Activated CD8-positive, alpha-beta memory T cell treated with anti-CD3 and anti-CD28 coated beads for 1 hour (primary cell): ENCODE results near the gene TDRD1.
"Not testable (repeated sequence)": the region's sequence is repeated elsewhere in the genome, so short reads cannot be mapped to it uniquely, and the experiment has no call there.

Experiments used
- DNase-seq, 2 donors: peaks; one replicate each; pipeline ENCODE4 v3.0.0-alpha.2; 2020; ENCODE audit warnings: low read depth in 1 of 2; ENCODE audit errors: extremely low read depth in 1 of 2

The TDRD1 gene, protein sequence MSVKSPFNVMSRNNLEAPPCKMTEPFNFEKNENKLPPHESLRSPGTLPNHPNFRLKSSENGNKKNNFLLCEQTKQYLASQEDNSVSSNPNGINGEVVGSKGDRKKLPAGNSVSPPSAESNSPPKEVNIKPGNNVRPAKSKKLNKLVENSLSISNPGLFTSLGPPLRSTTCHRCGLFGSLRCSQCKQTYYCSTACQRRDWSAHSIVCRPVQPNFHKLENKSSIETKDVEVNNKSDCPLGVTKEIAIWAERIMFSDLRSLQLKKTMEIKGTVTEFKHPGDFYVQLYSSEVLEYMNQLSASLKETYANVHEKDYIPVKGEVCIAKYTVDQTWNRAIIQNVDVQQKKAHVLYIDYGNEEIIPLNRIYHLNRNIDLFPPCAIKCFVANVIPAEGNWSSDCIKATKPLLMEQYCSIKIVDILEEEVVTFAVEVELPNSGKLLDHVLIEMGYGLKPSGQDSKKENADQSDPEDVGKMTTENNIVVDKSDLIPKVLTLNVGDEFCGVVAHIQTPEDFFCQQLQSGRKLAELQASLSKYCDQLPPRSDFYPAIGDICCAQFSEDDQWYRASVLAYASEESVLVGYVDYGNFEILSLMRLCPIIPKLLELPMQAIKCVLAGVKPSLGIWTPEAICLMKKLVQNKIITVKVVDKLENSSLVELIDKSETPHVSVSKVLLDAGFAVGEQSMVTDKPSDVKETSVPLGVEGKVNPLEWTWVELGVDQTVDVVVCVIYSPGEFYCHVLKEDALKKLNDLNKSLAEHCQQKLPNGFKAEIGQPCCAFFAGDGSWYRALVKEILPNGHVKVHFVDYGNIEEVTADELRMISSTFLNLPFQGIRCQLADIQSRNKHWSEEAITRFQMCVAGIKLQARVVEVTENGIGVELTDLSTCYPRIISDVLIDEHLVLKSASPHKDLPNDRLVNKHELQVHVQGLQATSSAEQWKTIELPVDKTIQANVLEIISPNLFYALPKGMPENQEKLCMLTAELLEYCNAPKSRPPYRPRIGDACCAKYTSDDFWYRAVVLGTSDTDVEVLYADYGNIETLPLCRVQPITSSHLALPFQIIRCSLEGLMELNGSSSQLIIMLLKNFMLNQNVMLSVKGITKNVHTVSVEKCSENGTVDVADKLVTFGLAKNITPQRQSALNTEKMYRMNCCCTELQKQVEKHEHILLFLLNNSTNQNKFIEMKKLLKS

GRCh38 chr10:114179148-114179547 lies at the start of gene TDRD1:
Gene TDRD1 (plus strand): TSS chr10:114179353. CDS start chr10:114187832, 8,479 bp downstream.
- no peak for DNase-seq

DNA sequence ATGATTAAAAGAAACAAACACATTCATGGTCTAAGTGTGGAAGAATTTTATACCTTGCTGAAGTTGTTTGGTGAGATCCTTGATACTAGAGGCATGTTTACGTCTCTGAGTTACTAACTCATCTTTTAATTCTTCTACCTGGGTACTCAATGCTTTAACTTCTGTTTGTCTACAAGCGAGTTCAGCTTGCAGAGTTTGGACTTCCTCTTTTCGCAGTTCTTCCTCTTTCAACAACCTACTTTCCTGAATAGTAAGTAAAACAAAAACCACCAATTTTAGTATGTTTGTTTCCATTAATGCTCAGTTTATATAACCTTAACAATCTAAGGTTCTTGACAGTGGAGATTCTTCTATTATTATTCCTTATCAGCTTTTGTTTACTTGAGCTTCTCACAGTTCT lies 48.1 kb upstream of the TDRD1 start:
- no peak for DNase-seq

- no peak for DNase-seq
These were observed 43.7 kb upstream of the TDRD1 start for GRCh38 chr10:114135476-114135875.

GRCh38 chr10:114138581-114138980 lies 40.6 kb upstream of the TDRD1 start:
- no peak for DNase-seq

GRCh38 chr10:114140036-114140435 lies 39.1 kb upstream of the TDRD1 start:
- DNase-seq, result no peak

- DNase-seq, result not testable (repeated sequence)
These were observed 38.3 kb upstream of the TDRD1 start for GRCh38 chr10:114140827-114141226.

- DNase-seq, result no peak
These were observed 37.1 kb upstream of the TDRD1 start for GRCh38 chr10:114142018-114142417.

DNA sequence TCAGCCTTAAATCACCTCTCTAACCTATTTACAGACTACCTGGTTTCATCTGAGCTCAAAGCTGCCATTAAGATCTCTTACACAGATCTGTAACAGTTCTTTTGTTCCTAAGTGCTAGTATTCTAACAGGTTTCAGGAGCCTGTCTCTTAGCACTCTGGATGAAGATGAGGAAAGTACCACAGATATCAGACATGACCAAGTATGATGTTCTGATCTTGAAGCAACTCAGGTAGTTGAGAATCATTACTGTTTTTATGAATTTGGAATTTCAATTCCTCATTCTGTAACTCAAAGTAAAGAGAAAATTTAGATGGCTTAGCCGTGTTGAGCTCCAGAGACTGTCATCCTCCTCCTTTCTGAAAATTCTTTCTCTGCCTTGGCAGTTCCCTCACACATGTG lies 36.0 kb upstream of the TDRD1 start:
- no peak for DNase-seq

DNA sequence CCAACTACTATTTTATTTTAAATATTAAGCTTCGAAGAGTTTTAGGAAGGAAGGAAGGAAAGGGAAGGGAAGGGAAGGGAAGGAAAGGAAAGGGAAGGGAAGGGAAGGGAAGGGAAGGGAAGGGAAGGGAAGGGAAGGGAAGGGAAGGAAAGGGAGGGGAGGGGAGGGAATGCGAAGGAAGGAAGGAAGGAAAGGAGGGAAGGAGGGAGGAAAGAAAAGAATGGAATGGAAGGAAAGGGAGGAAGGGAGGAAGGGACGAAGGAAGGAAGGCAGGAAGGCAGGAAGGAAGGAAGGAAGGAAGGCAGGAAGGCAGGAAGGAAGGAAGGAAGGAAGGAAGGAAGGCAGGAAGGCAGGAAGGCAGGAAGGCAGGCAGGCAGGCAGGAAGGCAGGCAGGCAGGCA lies 29.7 kb upstream of the TDRD1 start:
- not testable (repeated sequence) for DNase-seq

- no peak for DNase-seq
These were observed 27.7 kb upstream of the TDRD1 start for GRCh38 chr10:114151486-114151885.

- DNase-seq, result no peak
These were observed 27.3 kb upstream of the TDRD1 start for GRCh38 chr10:114151892-114152291.

DNA sequence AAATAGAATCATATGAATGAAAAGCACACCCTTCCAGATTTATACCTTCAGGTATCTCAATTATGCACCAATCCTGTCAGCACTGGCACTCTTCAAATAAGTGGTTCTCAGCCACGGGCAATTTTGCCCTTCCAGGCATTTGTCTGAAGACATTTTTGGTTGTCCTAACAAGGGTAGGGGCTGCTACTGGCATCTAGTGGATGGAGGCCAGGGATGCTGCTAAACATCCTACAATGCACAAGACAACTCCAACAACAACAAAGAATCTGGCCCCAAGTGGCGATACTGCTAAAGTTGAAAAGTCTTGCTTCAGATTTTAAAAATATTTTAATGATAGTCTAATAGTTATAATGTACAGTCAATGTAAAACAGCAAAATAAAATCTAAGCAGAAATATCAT lies 21.2 kb upstream of the TDRD1 start:
- DNase-seq, result no peak

DNA sequence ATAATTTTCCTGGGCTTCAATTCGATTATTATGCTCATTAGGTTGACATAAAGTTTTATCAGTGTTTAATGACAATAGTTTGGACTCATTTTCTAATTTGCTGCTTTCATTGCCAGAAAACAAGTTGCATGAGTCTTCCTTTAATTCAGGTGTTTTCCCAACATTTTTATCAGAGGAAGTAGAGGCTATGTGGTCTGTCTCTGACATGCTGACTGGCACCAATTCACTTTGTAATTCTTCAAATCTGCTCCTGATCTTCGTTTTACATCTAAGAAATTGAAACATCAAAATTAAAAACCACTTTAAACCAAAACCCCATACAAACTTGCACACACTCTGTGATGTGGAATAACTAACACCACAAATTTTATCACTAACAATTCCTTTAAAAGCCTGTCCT lies 16.1 kb upstream of the TDRD1 start:
- no peak for DNase-seq

- DNase-seq, result no peak
These were observed 13.1 kb upstream of the TDRD1 start for GRCh38 chr10:114166043-114166442.

GRCh38 chr10:114166494-114166893 lies 12.7 kb upstream of the TDRD1 start:
- DNase-seq, result no peak

GRCh38 chr10:114167985-114168384 lies 11.2 kb upstream of the TDRD1 start:
- DNase-seq, result no peak

- no peak for DNase-seq
These were observed 10.6 kb upstream of the TDRD1 start for GRCh38 chr10:114168450-114169009.

GRCh38 chr10:114172216-114172615 lies 6.9 kb upstream of the TDRD1 start:
- DNase-seq, result no peak

GRCh38 chr10:114172776-114173602 lies 6.2 kb upstream of the TDRD1 start:
- DNase-seq, result no peak

DNA sequence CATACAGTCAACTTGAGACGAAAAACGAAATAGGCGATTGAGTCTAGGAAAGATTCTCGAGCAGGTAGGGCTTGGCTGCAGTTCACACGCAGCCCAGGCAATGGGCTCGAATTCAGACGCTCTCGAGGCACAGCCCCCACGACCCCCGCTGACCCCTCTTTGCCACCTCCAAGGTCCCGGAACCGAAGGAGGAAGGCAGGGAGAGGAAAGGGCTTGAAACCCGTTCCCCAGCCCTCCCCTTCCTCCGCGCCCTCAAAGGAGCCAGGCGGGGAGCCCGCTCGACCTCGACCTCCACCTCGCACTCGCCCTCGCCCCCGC lies 5.6 kb upstream of the TDRD1 start:
- DNase-seq, result no peak
